ENCODE measurements around the gene PIK3C2G.
"Not testable (repeated sequence)": the region's sequence is repeated elsewhere in the genome, so short reads cannot be mapped to it uniquely, and the experiment has no call there.

PIK3C2G gene

DNA sequence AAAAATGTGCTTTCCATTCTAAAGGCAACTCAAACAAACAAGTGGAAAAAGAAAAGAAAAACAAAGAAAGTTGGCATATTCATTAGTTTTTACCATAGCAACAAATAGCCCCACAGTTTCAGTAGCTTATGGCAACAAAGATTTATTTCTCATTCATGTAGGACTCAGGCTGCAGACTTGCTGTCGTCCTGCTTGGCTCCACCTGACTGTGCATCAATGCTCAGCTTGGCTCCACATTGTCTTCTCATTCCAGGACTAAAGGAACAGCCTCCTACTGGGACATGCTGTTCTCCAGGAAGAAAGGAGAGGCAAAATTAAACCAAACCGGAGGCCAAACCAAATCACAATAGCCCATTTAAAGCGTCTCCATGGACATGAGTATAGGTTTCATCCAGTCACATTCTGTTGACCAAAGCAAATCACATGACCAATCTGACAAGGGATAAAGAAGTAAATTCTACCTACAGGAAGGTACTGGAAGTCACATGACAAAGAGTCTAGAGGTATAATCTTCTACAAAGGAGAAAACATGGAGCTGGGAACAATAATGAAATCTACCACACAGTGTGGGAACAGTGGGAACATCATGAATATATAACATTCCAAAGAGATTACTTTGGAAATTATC, 222.5 kb downstream of the PIK3C2G start:
- DNase-seq = no peak

DNA sequence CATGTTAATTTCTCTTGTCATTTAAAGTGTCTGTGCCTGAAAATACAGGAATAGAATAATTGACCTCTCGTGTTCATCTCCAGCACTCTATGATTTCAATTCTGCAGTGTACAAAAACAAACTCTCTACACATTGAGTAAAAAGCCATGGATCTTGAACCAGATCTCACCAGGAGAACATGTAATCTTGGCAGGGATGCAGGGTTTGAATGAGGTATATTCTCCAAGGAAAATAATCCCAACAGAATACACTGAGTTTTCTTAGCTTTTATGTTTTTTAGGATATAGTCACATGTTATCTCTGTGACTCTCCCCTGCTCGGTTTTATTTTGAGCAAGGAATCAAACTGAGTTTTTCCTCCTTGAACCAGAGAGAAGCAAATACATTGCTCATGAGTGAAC, 224.7 kb downstream of the PIK3C2G start:
- no peak for DNase-seq

DNA sequence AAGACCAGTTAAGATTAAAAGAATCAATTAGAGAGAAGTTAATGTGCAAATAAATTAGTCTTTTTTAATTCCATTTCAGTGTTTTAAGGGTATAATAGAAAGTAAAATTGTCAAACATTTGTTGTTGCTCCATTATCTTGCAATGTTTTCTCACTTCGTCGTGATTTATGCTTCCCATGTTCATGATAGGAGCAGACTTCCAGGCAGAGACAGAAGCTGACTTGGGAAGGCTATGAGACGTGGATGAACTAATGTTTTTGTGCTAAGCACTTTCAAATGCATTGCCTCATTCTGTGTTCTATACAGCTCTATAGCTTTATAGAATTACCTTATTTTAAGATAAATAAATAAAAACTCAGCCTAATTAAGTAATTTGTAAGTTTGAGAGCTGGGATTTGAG, 226.2 kb downstream of the PIK3C2G start:
- no peak for DNase-seq

DNA sequence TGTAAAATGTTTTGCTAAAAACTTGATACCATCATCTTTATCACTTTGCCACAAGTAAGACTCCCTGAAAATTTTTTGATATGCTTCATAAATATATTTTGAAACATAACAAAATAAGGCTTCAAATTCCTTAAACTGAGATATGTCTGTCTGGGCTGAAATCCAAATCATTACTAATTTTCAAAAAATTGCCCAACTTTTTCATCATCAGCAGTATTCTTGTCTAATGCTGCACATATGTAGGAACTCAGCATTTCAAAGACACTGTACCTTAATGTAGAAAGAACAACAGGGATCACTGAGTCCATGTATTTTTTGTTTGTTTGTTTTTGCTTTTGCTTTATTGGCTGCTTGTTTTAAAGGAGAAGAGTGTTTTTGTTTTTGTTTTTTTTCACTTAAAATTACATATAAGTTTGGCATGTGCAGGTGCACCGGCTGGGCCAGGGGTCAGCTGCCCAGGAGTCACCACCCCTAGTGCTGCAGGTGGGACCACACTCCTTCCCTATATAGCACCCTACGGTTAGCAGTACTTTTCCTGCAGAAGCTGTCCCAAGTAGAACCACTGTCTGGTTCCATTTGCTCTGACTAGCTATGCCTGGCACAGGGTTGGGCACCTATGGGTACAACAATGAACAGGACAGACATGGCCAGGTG, 231.2 kb downstream of the PIK3C2G start:
- DNase-seq = no peak

DNA sequence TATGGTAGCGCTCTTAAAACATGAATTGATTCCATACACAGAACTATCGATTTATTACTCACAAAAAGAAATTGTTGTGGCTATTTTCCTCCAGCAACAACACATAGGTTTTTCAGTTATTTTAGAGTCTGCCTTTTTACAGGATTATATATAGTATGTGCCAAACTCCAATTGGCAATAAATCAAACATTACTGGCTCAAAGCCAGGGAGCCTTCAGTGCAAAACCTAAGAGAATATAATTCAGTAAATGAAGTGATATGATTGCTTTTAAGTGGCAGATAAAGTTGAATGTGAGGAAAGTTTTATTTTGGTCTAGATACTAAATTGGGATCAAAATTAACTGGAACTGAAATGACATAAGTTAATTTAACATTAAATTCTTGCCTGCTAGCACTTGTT, 234.8 kb downstream of the PIK3C2G start:
- DNase-seq = no peak

GRCh38 chr12:18500160-18500574, 238.8 kb downstream of the PIK3C2G start:
- DNase-seq = not testable (repeated sequence)

DNA sequence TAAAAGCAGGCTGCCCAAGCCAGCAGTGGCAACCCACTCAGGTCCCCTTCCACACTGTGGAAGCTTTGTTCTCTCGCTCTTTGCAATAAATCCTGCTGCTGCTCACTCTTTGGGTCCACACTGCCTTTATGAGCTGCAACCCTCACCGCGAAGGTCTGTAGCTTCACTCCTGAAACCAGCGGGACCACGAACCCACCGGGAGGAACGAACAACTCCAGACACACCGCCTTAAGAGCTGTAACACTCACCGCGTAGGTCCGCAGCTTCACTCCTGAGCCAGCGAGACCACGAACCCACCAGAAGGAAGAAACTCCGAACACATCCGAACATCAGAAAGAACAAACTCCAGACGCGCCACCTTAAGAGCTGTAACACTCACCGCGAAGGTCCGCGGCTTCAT, 239.4 kb downstream of the PIK3C2G start:
- not testable (repeated sequence) for DNase-seq

DNA sequence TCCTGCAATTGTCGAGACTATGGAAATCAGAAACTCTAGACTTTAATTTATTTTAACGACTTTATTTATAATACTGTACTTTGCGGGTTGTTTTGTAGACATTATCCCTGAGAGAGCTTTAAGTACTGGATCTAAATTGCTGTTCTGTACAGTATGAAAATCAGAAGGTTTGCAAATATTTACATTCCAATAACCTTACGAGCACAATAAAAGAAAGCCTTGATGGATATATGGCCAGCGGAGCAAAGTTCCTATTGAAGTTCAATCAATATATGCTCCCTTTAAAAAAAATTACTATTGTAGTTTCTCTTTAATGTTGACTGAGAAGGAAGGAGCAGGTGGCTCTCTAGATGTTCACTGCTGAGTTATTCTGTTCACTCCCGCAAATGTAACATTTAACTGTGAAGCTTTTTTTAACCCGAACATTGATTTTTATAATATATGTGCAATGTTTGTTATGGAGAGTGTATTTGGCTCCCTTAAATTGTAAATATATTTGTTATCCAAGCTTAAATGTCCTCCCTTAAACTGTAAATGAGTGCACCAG, 241.2 kb downstream of the PIK3C2G start:
- peak; percentile 44 for DNase-seq

DNA sequence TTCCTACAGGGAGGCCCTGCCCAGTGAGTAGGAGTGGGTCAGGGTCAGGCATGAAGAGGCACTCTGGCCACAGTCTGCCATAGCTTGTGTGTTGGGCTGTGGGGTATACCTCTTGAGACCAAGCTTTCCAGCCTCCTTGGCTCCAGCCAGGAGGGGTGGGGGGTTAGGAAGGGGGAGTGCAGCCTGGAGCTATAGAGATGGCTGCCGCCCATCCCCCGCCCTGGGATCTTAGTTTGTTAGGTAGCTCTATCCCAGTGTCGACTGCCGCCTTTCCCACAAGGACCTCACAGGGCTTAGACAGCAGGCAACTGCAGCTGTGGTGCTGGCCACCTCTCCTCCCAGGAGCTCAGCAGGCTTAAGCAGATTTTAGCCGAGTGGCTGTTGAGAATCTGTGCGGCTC, 260.1 kb downstream of the PIK3C2G start:
- DNase-seq = no peak

DNA sequence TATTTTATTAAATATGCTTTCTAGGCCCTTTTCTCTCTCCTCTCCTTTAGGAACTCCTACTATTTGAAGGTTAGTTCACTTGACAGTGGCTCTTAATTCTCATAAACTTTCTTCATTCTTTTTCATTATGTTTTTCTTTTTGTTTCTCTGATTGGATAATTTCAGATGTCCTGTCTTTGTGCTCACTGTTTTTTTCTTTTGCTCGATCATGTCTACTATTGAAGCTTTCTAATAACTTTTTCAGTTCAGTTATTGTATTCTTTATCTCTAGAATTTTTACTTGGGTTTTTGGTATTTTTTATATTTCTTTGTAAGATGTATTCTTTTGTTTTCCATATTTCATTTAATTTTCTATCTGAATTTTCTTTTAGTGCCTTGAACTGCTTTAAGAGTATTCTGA, 261.5 kb downstream of the PIK3C2G start:
- DNase-seq = no peak

GRCh38 chr12:18542497-18542896, 281.2 kb downstream of the PIK3C2G start:
- not testable (repeated sequence) for DNase-seq

- DNase-seq = peak; percentile 88
These were observed 285.1 kb downstream of the PIK3C2G start for GRCh38 chr12:18546399-18546798.

- DNase-seq = no peak
These were observed 288.3 kb downstream of the PIK3C2G start for GRCh38 chr12:18549598-18549997.

GRCh38 chr12:18551106-18551505, 289.8 kb downstream of the PIK3C2G start:
- no peak for DNase-seq

DNA sequence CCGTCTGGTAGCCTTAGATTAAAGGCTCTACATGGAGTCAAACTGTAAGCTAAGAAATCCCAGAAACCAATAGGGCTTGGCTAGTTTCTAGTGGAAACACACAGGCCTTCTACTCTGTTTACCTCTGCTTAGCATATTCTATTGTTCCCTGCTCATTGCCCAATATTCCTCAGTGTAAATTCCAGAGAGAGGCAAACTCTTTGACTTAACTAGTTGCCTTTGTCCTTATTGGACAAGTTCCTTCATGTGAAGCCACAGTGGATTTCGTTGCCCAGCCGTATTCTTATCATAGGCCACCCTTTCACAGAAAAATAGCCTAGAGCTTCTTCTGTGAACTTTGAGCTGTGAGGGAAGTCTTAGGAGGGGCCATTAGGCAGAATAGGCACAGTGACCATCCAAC, 290.4 kb downstream of the PIK3C2G start:
- DNase-seq = no peak

DNA sequence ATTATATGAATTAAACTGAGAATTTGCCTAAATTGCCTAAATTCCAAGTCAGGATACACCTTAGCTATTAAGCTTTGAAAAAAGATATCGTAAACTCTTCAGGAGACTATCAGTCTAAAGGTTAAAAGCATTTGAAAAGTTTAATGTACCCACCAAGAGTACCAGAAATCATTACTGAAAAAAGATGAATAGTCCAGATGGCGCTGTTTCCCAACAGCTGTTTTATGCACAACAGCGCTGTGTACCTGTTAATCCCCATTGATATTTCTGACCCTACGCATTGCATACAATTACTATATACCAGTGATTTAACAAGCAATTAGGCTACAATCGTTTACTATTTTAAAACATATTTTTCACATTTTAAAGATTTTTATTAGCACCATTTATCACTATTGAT, 291.5 kb downstream of the PIK3C2G start:
- no peak for DNase-seq

DNA sequence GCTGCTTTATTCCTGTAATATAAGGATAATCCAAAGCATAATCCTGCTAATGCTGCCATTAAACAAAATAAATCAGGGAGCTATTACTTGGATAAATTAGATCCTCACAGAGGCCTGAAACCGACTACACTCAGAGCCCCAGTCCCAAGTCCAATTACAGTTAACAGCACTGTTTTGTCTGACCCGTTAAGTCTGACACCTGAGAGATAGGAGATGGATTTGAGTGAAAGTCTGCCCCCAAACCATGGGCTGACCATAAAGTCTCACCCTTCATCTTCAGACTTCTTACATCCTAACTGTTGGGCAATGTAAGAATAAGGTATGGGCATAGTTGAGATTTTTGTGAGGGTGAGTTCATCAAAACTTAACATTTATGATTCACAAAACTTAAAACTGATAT, 294.8 kb downstream of the PIK3C2G start:
- no peak for DNase-seq

- no peak for DNase-seq
These were observed 297.9 kb downstream of the PIK3C2G start for GRCh38 chr12:18559242-18559641.

- no peak for DNase-seq
These were observed 301.2 kb downstream of the PIK3C2G start for GRCh38 chr12:18562531-18562930.

DNA sequence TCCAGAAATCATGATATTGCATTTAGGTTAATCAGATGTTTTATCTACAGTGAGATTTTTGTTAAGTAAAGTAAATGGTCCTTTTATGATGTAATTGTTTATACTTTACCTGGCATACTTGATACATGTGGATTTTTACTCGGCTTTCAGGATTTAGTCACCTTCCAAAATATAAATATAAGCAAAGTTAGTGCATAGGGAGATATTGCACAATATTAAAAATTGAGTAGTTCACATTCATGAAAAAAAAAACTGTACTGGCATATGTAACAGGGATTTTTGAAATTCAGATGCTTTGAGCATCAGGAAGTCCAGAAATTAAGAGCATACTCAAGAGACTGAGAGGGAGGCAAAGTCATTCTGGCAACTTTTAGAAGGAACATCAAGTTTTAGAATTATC, 303.0 kb downstream of the PIK3C2G start:
- no peak for DNase-seq

DNA sequence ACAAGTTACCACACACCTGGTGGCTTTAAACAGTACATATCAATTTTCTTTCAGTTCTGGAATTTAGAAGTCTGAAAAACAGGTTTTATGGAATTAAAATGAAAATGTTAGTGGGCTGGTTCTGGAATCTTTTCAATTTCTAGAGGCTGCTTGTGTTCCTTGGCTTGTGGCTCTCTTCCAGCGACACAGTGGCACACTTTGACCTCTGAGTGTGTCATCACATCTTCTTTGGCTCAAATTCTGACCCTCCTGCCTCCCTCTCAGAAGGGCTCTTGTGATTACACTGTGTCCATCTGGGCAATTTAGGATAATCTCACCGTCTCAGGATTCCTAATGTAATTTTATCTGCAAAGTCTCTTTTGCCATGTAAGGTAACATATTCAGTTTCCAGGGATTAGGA, 306.5 kb downstream of the PIK3C2G start:
- DNase-seq = no peak

GRCh38 chr12:18570543-18570942, 309.2 kb downstream of the PIK3C2G start:
- DNase-seq = no peak

DNA sequence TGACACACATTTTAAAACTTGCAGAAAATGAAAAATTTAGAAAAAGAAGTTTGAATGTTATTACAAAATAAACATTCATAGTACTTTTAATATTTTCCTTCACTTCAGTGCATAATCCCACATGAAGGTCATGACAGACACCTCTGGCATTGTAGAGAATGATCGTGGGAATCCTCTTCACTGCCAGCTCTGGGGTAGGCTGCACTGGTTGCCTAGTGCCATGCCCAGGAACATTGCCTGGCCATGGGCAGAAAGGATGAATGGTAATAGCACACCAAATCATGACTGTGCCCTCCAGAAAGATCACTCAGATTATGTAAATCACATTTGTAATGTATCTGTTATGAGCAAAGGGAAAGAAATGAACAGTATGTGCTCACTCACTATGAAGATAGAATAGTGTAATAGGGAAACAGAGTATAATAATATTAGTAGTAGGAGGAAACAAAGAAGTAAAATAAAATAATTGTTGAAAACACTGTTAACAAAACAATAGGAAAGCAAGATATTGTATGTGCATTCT, 314.8 kb downstream of the PIK3C2G start:
- DNase-seq = no peak

GRCh38 chr12:18576648-18577047, 315.3 kb downstream of the PIK3C2G start:
- DNase-seq = no peak

Measured in NCI-H510A treated with DMSO at 0.1 percent for 48 hours (cell line).